H9 (cell line): ENCODE results near the gene PPARD. TPM values are rescaled to one million over a fixed set of nuclear protein-coding genes. Genes with fewer than 3 reads are reported as not detected.

Experiments used
- DNase-seq: peaks from one replicate; pipeline ENCODE4 v3.0.0-alpha.2; 2017
- H2AFZ ChIP-seq: one replicate; pipeline ENCODE4 v1.6.1; 2013; ENCODE audit warnings: mild to moderate bottlenecking, low read length, control low read depth, moderate library complexity
- H2AK5ac ChIP-seq: 2 replicates; pipeline ENCODE4 v1.6.1; 2013; ENCODE audit warnings: low read length, control low read depth, mixed read lengths; ENCODE audit not compliant: insufficient read length
- H2BK120ac ChIP-seq: one replicate; pipeline ENCODE4 v1.6.1; 2013; ENCODE audit warnings: low read depth, mild to moderate bottlenecking, low read length, control low read depth, inconsistent platforms; ENCODE audit not compliant: poor library complexity, severe bottlenecking
- H2BK12ac ChIP-seq: 2 replicates; pipeline ENCODE4 v1.6.1; 2013; ENCODE audit warnings: low read length, control low read depth, mixed read lengths, low read depth; ENCODE audit not compliant: insufficient read length
- H2BK15ac ChIP-seq: 2 replicates; pipeline ENCODE4 v1.6.1; 2013; ENCODE audit warnings: low read depth, low read length, control low read depth
- H2BK20ac ChIP-seq: one replicate; pipeline ENCODE4 v1.6.1; 2013; ENCODE audit warnings: low read depth, mild to moderate bottlenecking, low read length, control low read depth, inconsistent platforms; ENCODE audit not compliant: poor library complexity, severe bottlenecking
- H2BK5ac ChIP-seq: 2 replicates; pipeline ENCODE4 v1.6.1; 2013; ENCODE audit warnings: low read length, control low read depth, mixed read lengths; ENCODE audit not compliant: insufficient read length
- H3K14ac ChIP-seq: 2 replicates; pipeline ENCODE4 v1.6.1; 2013; ENCODE audit warnings: low read length, control low read depth; ENCODE audit not compliant: insufficient read depth
- H3K18ac ChIP-seq: 2 replicates; pipeline ENCODE4 v1.6.1; 2013; ENCODE audit warnings: low read depth, mild to moderate bottlenecking, mixed read lengths, low read length, control low read depth; ENCODE audit not compliant: insufficient read length
- H3K23ac ChIP-seq: 2 replicates; pipeline ENCODE4 v1.6.1; 2013; ENCODE audit warnings: low read length, control low read depth, mixed read lengths, low read depth; ENCODE audit not compliant: insufficient read length
- H3K23me2 ChIP-seq: 2 replicates; pipeline ENCODE4 v1.6.1; 2013; ENCODE audit warnings: low read depth, mild to moderate bottlenecking, mixed read lengths, low read length, control low read depth; ENCODE audit not compliant: insufficient read length, poor library complexity, severe bottlenecking
- H3K27ac ChIP-seq: 2 replicates; pipeline ENCODE4 v1.5.1; 2013; ENCODE audit warnings: low read length, control low read depth, mixed read lengths, low read depth; ENCODE audit not compliant: insufficient read length
- H3K27me3 ChIP-seq: 2 replicates; pipeline ENCODE4 v1.6.1; 2013; ENCODE audit warnings: low read length, control low read depth, inconsistent platforms; ENCODE audit not compliant: insufficient read depth
- H3K4ac ChIP-seq: 2 replicates; pipeline ENCODE4 v1.6.1; 2013; ENCODE audit warnings: low read depth, mild to moderate bottlenecking, control low read depth, inconsistent platforms, low read length, moderate library complexity
- H3K4me1 ChIP-seq: 2 replicates; pipeline ENCODE4 v1.6.1; 2013; ENCODE audit warnings: low read length, control low read depth, inconsistent platforms; ENCODE audit not compliant: insufficient read depth
- H3K4me2 ChIP-seq: 2 replicates; pipeline ENCODE4 v1.6.1; 2013; ENCODE audit warnings: low read length, control low read depth, mixed read lengths; ENCODE audit not compliant: insufficient read length, insufficient read depth
- H3K56ac ChIP-seq: 2 replicates; pipeline ENCODE4 v1.6.1; 2013; ENCODE audit warnings: low read depth, mild to moderate bottlenecking, mixed read lengths, low read length, control low read depth; ENCODE audit not compliant: insufficient read length
- H3K79me1 ChIP-seq: 2 replicates; pipeline ENCODE4 v1.6.1; 2013; ENCODE audit warnings: low read depth, mild to moderate bottlenecking, moderate library complexity, low read length, control low read depth, inconsistent platforms; ENCODE audit not compliant: insufficient read depth, poor library complexity, severe bottlenecking
- H3K79me2 ChIP-seq: 2 replicates; pipeline ENCODE4 v1.6.1; 2013; ENCODE audit warnings: low read length, control low read depth, inconsistent platforms; ENCODE audit not compliant: insufficient read depth
- H3K9ac ChIP-seq: 2 replicates; pipeline ENCODE4 v1.6.1; 2013; ENCODE audit warnings: low read length, control low read depth, mixed read lengths; ENCODE audit not compliant: insufficient read length; ENCODE audit errors: extremely low read depth
- H3K9me3 ChIP-seq: one replicate; pipeline ENCODE4 v1.6.1; 2013; ENCODE audit warnings: low read depth, low read length, inconsistent platforms; ENCODE audit not compliant: control insufficient read depth
- H3T11ph ChIP-seq: one replicate; pipeline ENCODE4 v1.6.1; 2013; ENCODE audit warnings: mild to moderate bottlenecking, low read length, control low read depth, inconsistent platforms
- H4K20me1 ChIP-seq: one replicate; pipeline ENCODE4 v1.6.1; 2013; ENCODE audit not compliant: control insufficient read depth, insufficient read length, insufficient read depth
- H4K5ac ChIP-seq: 2 replicates; pipeline ENCODE4 v1.6.1; 2013; ENCODE audit warnings: low read depth, mild to moderate bottlenecking, mixed read lengths, low read length, control low read depth; ENCODE audit not compliant: insufficient read length
- H4K8ac ChIP-seq: replicated peaks from 2 replicates; pipeline ENCODE4 v1.6.1; 2013; ENCODE audit warnings: low read length, control low read depth, mixed read lengths, low read depth; ENCODE audit not compliant: insufficient read length
- H4K91ac ChIP-seq: 2 replicates; pipeline ENCODE4 v1.6.1; 2013; ENCODE audit warnings: low read depth, mild to moderate bottlenecking, moderate library complexity, mixed read lengths, low read length, control low read depth; ENCODE audit not compliant: insufficient read length
- H3K27ac Mint-ChIP-seq, 3 experiments: 2 replicates in 2 of 3; 3 replicates in 1 of 3; pipeline ENCODE4 v1.8.0; 2020 to 2021; ENCODE audit warnings: mixed read lengths in 3 of 3, mild to moderate bottlenecking in 1 of 3, moderate library complexity in 1 of 3
- H3K27me3 Mint-ChIP-seq: 2 replicates; pipeline ENCODE4 v1.8.0; 2021; ENCODE audit warnings: low read depth, mild to moderate bottlenecking, moderate library complexity, mixed read lengths
- H3K36me3 Mint-ChIP-seq, 3 experiments: 2 replicates in 2 of 3; 3 replicates in 1 of 3; pipeline ENCODE4 v1.8.0; 2020 to 2021; ENCODE audit warnings: low read depth in 3 of 3, mixed read lengths in 3 of 3; ENCODE audit not compliant: insufficient read depth in 1 of 3
- H3K4me1 Mint-ChIP-seq, 2 experiments: 2 replicates each; pipeline ENCODE4 v1.8.0; 2020; ENCODE audit warnings: mixed read lengths in 2 of 2
- H3K4me3 Mint-ChIP-seq, 2 experiments: 2 replicates in 1 of 2; 3 replicates in 1 of 2; pipeline ENCODE4 v1.8.0; 2020 to 2021; ENCODE audit warnings: mild to moderate bottlenecking in 2 of 2, mixed read lengths in 2 of 2, moderate library complexity in 1 of 2
- H3K9me3 Mint-ChIP-seq, 2 experiments: 2 replicates in 1 of 2; 3 replicates in 1 of 2; pipeline ENCODE4 v1.8.0; 2020; ENCODE audit warnings: mild to moderate bottlenecking in 2 of 2, mixed read lengths in 2 of 2, moderate library complexity in 1 of 2
- CTCF ChIP-seq: fragments of 200-600 bp; sonication (generic); conservative IDR thresholded peaks from 3 replicates; pipeline ENCODE4 v1.8.0; 2021; ENCODE audit warnings: antibody characterized with exemption, mild to moderate bottlenecking
- WGBS: extraction: QIAGEN DNeasy Blood & Tissue Kit; methylation state at CpG from one replicate; pipeline ENCODE4 v1.1.7; 2013; ENCODE audit warnings: missing lambda C conversion rate, low lambda C conversion rate, mixed read lengths; ENCODE audit not compliant: insufficient read length; ENCODE audit errors: extremely low coverage; 5-methylcytosine and 5-hydroxymethylcytosine counted together
- total RNA-seq: library from RNA; stranded (reverse); gene quantifications from 2 replicates; pipeline ENCODE4 v1.2.1, GENCODE V29; 2021

Gene PPARD
- total RNA-seq, 1 experiment from 2014 or later, result 11.7 TPM

- DNase-seq, result no peak
These were observed 49.0 kb downstream of the PPARD start for GRCh38 chr6:35391240-35391968.

More at GRCh38 chr6:35391240-35391968, 49.0 kb downstream of the PPARD start:
- H2AK5ac ChIP-seq, result no peak overlapping the region
- H3K36me3 Mint-ChIP-seq, result no peaks in the 10 kb centered on the region; a peak in 1 of 7 replicates
- no peak overlapping the region for H2BK12ac ChIP-seq
- no peak overlapping the region for H2BK20ac ChIP-seq
- peaks cover 0 to 2% of the 10 kb centered on the region in 2 experiments; a peak in 2 of 4 replicates for H3K4me1 Mint-ChIP-seq
- no peak overlapping the region for H3K4me2 ChIP-seq
- no peak overlapping the region for H3K23ac ChIP-seq
- no peak overlapping the region for H2BK120ac ChIP-seq
- no peak overlapping the region for H2AFZ ChIP-seq
- no peaks in the 10 kb centered on the region for H3K23me2 ChIP-seq
- H2BK15ac ChIP-seq, result no peak overlapping the region
- H4K20me1 ChIP-seq, result no peaks in the 10 kb centered on the region
- H3K27me3 Mint-ChIP-seq, result no peaks in the 10 kb centered on the region; the same call in 1 of the 2 replicates
- H3K9me3 Mint-ChIP-seq, result no peaks in the 10 kb centered on the region; a peak in 1 of 5 replicates
- no peak overlapping the region for H4K5ac ChIP-seq
- no peak overlapping the region for H3K56ac ChIP-seq
- no peak overlapping the region for H3K14ac ChIP-seq
- no peaks in the 10 kb centered on the region for H3K79me1 ChIP-seq
- no peak overlapping the region for H3K4me3 Mint-ChIP-seq
- no CpG with 5 or more reads among the region's 7 CpGs for WGBS
- no peak overlapping the region for H2BK5ac ChIP-seq
- no peak overlapping the region for H3K9ac ChIP-seq
- peak overlapping the region in 1 of 3 experiments; percentile 50; a peak in 1 of 7 replicates for H3K27ac Mint-ChIP-seq
- TF ChIP-seq CTCF, result no peak
- H3T11ph ChIP-seq, result no peak overlapping the region
- no peaks in the 10 kb centered on the region for H3K9me3 ChIP-seq
- no peak overlapping the region for H3K18ac ChIP-seq
- H3K27ac ChIP-seq, result no peak overlapping the region
- no peak overlapping the region for H4K91ac ChIP-seq
- no peak overlapping the region for H3K4ac ChIP-seq
- H3K27me3 ChIP-seq, result no peaks in the 10 kb centered on the region
- H4K8ac ChIP-seq, result no peak overlapping the region
- H3K79me2 ChIP-seq, result no peaks in the 10 kb centered on the region
- H3K4me1 ChIP-seq, result no peaks in the 10 kb centered on the region
